ENCODE measurements around the gene ADAM19.
A peak's percentile ranks its signal among the peaks of the same experiment; 100 is the strongest.

ADAM19 gene

DNA sequence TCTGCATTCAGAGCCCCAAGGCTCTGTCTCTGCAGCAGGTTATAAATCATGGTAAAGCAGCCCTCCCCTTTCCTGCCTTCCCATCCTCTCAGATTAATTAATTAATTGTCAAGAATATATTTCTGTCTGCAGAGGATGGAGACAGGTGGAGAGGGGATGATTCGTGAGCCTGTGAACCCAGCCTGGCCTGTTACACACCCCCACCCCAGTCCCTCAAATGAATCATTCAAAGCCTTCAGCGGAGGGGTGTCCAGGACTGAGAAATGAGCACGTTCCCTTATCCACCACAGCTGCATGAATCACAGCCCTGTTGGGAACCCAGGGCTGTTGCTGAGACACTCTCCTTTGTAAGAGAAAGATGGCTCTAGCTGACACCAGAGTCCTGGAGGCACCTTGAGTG is 59.6 kb downstream of the ADAM19 start:
- peak; percentile 31 for DNase-seq (ENCODE audit: low spot score)
- peaks cover 92% of the 10 kb centered on the region for H3K36me3 Mint-ChIP-seq (ENCODE audit: low read depth)
- H3K27me3 Mint-ChIP-seq (ENCODE audit: low read depth), result no peaks in the 10 kb centered on the region
- peaks cover 52% of the 10 kb centered on the region for H3K4me1 Mint-ChIP-seq (ENCODE audit: low read depth)
- H3K4me3 Mint-ChIP-seq, result no peak overlapping the region
- H3K27ac Mint-ChIP-seq, result peak overlapping the region; percentile 23
- no peaks in the 10 kb centered on the region for H3K9me3 Mint-ChIP-seq

DNA sequence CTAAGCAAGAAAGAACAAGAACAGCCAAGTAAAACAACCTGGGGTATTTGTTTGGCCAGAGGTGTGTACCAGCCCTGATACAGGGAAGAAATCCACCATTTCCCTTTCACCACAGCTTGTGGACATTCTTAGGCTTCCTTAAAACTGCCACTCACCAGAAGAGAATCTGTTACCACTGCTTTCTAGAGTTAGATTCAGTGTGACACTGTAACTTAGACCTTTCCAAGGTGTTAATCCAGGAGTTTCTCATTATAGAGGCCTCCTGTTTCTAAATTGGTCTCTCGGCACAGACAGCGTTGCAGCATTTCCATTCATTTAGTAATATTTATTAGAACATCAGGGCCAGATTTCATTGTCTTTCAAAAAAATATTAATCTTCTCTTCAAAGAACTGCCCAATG is 60.6 kb downstream of the ADAM19 start:
- no peaks in the 10 kb centered on the region for H3K27me3 Mint-ChIP-seq (ENCODE audit: low read depth)
- no peak for DNase-seq (ENCODE audit: low spot score)
- H3K4me3 Mint-ChIP-seq, result no peak overlapping the region
- H3K27ac Mint-ChIP-seq, result peak overlapping the region; percentile 45
- no peaks in the 10 kb centered on the region for H3K9me3 Mint-ChIP-seq
- peaks cover 48% of the 10 kb centered on the region for H3K4me1 Mint-ChIP-seq (ENCODE audit: low read depth)
- peaks cover 89% of the 10 kb centered on the region for H3K36me3 Mint-ChIP-seq (ENCODE audit: low read depth)

DNA sequence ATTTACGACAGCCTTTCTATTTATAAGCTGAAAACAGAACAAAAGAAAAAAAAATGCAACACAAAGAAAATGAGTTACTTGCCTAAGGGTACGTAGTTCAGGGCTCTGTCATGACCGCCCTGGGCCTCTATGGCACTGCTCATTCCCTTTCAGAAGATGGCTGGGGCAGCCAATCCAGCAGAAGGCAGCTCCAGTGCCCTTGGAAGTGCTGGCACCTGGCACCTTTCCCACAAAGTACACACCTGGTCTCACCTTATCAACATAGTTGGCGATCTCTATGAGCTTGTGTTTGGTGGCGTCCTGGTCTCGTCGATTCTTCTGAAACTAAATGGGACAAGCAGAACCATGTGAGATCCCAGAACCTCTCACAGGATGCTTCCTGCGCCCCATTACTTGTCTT is 62.4 kb downstream of the ADAM19 start:
- no peak overlapping the region for H3K27ac Mint-ChIP-seq
- H3K4me1 Mint-ChIP-seq (ENCODE audit: low read depth), result peaks cover 38% of the 10 kb centered on the region
- H3K27me3 Mint-ChIP-seq (ENCODE audit: low read depth), result no peaks in the 10 kb centered on the region

DNA sequence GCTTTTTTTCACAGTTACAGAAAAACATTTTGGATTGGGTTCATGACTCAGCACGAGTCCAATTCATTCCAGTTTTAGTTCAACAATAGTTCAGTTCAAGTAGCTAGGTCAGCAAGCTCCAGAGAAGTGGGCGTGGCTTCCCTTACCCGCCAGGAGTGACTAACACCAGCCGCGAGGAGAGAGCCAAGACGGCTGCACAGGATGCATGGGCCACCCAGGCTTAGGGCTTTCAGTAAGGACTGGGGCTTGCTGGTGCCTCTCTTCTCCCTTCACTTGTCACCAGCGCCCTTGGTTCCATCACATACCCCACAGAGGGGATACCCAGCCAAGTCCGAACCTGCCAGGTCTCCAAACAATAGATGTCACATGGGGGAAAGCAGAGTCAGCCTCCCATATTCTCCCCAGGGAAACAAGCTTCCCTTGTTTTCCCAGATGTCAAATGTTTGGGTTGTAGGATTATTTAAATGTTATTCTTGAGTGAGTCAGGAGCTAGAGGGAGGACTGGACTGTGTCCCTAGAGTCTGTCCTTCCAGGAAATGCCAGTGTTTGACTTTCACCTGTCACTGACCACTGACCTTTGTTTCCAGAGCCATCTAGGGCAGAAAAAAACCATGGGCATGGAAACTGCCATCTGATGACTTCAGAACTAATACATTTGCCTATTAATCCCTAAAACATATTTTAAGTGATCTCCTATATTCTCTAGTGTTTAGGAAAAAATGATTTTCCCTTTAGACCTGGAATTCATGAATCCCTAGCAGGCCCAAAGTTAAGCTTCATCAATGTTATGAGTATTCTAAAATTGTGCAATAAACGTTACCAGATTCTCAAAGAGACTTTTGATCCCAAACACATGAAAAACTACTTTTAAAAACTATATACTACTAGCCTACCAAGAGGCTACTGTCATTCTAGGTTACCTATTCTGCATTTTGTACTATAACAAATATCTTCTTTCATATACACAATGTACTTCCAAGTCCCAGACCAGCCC is 63.6 kb downstream of the ADAM19 start:
- H3K4me3 Mint-ChIP-seq, result no peak overlapping the region
- H3K36me3 Mint-ChIP-seq (ENCODE audit: low read depth), result peaks cover 87% of the 10 kb centered on the region
- no peak for DNase-seq (ENCODE audit: low spot score)
- peaks cover 42% of the 10 kb centered on the region for H3K4me1 Mint-ChIP-seq (ENCODE audit: low read depth)
- H3K27ac Mint-ChIP-seq, result peak overlapping the region; percentile 22
- no peaks in the 10 kb centered on the region for H3K27me3 Mint-ChIP-seq (ENCODE audit: low read depth)
- H3K9me3 Mint-ChIP-seq, result no peaks in the 10 kb centered on the region

More for the DNA sequence above, 62.4 kb downstream of the ADAM19 start:
- Mint-ChIP-seq H3K9me3 (no peaks in the 10 kb centered on the region), H3K4me3 (no peak overlapping the region), H3K36me3 (ENCODE audit: low read depth) (peaks cover 87% of the 10 kb centered on the region)
- no peak for DNase-seq (ENCODE audit: low spot score)

DNA sequence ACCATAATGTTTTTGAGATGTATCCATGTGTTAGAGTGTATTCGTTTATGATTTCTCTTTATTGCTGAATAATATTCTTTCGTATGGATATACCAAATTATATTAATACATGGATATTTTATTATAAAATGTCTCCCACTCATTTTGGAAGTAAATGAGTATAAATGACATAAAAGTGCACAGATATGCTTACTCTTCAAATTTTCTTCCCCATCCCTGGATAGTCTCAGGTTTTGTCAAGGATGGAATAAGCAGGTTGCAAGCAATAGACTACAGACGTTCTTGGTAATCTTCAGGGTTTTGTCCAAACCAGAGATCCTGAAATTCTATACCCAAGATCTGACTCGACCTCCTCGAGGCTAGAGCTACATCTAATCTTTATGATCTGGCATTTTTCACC is 64.9 kb downstream of the ADAM19 start:
- no peak overlapping the region for H3K4me3 Mint-ChIP-seq
- H3K36me3 Mint-ChIP-seq (ENCODE audit: low read depth), result peaks cover 87% of the 10 kb centered on the region
- no peak for DNase-seq (ENCODE audit: low spot score)
- no peak overlapping the region for H3K27ac Mint-ChIP-seq
- no peaks in the 10 kb centered on the region for H3K9me3 Mint-ChIP-seq
- H3K27me3 Mint-ChIP-seq (ENCODE audit: low read depth), result no peaks in the 10 kb centered on the region
- peaks cover 50% of the 10 kb centered on the region for H3K4me1 Mint-ChIP-seq (ENCODE audit: low read depth)

DNA sequence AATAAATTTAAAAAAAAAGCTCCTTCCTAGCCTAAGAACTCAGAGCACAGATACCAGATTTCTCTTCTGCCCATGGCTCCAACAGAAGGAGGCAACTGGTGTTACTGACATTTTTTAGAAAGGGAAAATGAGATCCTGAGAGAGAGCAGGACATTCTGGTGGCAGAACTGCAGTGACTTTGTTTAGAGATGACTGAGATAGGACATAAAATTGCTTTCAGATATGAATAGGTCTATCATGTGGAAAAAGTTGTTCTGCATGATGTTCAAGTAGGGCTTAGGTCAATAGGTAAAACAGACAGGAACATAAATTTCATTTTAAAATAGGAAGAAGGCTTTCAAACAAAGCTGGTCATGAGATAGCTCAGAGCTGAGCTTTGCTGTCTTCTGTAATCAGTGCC is 66.0 kb downstream of the ADAM19 start:
- DNase-seq (ENCODE audit: low spot score), result no peak
- Mint-ChIP-seq H3K27ac (no peak overlapping the region), H3K9me3 (no peaks in the 10 kb centered on the region), H3K27me3 (ENCODE audit: low read depth) (no peaks in the 10 kb centered on the region), H3K36me3 (ENCODE audit: low read depth) (peaks cover 88% of the 10 kb centered on the region), H3K4me3 (no peak overlapping the region), H3K4me1 (ENCODE audit: low read depth) (peaks cover 48% of the 10 kb centered on the region)

DNA sequence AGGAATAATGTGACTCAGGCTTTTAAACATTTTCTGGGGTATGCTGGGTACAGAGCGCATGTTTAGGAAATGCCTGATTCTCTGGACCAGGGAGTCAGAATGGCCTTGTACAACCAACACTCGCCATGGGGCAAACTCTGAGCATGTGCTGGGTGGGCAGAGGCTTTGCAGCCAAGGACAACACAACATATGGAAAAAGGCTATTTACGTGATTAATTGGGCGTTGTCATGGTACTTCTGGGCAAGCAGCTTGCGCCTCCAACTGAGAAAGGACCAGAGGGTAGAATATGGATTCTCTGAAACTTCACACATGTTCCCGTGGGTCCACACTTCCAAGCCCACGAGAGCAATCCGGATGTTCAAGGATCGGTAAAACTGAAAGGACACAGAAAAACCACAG is 66.5 kb downstream of the ADAM19 start:
- peaks cover 91% of the 10 kb centered on the region for H3K36me3 Mint-ChIP-seq (ENCODE audit: low read depth)
- peaks cover 48% of the 10 kb centered on the region for H3K4me1 Mint-ChIP-seq (ENCODE audit: low read depth)
- no peak for DNase-seq (ENCODE audit: low spot score)
- H3K9me3 Mint-ChIP-seq, result no peaks in the 10 kb centered on the region
- H3K27ac Mint-ChIP-seq, result no peak overlapping the region
- no peak overlapping the region for H3K4me3 Mint-ChIP-seq
- no peaks in the 10 kb centered on the region for H3K27me3 Mint-ChIP-seq (ENCODE audit: low read depth)

DNA sequence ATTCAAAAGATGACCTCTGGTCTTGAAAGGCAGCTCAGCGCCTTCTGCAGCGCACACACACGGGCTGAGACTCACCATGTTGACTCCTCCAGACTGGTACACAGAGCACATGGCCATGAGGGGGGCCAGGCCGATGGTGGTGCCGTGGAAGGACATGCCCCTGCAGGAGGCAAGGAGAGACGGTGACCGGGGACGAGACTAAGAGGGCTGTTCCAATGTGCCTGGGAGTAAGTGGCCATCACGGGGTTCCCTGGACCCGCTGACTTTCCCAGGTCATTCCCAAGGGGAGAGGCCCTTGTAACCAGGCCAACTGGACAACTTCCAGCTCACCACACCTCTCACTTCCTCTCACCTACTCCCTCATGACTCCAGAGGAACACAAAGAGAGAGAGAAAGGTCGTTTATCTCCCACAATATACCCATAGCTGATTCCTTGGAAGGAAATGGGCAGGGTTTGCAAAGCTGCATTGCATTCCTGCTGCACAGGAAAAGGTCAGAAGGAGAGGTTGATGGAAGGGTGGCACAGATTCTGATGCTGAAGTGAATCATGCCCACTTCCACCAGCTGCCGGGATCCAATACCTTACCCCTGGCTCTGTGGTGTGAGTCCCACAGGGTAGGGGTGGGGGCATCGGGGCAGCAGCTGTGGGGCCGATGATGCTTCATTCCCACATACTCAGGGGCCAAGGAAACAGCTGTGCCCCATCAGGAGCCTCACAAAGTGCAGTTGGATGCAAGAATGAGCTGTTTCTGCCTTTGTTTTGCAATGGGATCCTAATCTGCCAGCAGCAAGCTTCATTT is 68.4 kb downstream of the ADAM19 start:
- Mint-ChIP-seq H3K27me3 (ENCODE audit: low read depth) (no peaks in the 10 kb centered on the region), H3K36me3 (ENCODE audit: low read depth) (peaks cover 90% of the 10 kb centered on the region), H3K4me3 (no peak overlapping the region), H3K27ac (peak overlapping the region; percentile 60), H3K4me1 (ENCODE audit: low read depth) (peaks cover 56% of the 10 kb centered on the region), H3K9me3 (no peaks in the 10 kb centered on the region)
- DNase-seq (ENCODE audit: low spot score), result no peak

DNA sequence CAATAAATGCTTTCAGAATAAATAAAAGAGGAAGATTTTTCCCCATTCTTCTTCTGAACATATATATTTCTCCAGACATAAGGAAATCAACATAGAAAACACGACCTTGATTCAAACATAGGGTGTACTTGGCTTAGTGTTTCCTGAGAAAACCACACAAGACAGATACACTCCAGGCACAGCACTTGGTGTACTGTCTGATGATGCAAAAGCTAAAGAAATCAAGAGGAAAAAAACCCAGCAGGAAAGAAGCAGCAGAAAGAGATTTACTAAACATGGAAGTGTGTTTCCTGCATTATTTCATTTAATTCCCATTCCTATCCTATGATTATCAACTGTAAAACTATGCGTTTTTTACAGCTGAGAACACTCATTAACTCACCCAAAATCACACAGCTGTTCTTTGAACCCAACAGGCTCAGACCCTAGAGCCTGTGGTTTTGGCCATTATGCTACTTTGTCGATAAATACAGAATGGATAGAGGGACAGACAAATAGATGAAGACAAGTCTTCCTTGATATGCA is 69.4 kb downstream of the ADAM19 start:
- Mint-ChIP-seq H3K4me1 (ENCODE audit: low read depth) (peaks cover 60% of the 10 kb centered on the region), H3K36me3 (ENCODE audit: low read depth) (peaks cover 90% of the 10 kb centered on the region), H3K9me3 (no peaks in the 10 kb centered on the region), H3K27ac (peak overlapping the region; percentile 46), H3K4me3 (peak overlapping the region; percentile 9), H3K27me3 (ENCODE audit: low read depth) (no peaks in the 10 kb centered on the region)
- DNase-seq (ENCODE audit: low spot score), result no peak

DNA sequence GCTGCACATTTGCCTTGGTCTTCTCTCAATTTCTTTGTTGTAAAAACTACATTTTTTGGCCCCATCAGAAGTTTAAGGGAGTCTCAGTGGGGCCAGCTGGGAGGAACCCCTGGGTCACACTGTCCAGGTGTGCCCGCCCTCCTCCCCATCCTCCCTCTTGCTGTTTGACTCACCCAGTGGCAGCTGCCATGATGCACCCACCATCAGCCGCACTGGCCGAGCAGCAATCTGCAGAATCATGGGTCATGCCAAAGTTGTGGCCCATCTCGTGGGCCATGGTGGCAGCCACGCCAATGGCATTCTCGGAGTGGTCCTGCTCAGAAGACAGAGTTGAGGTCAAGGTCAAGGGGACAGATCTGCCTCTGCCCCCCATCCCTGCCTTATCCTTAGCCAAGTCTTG is 70.1 kb downstream of the ADAM19 start:
- peaks cover 59% of the 10 kb centered on the region for H3K4me1 Mint-ChIP-seq (ENCODE audit: low read depth)
- no peak overlapping the region for H3K4me3 Mint-ChIP-seq
- no peak for DNase-seq (ENCODE audit: low spot score)
- no peak overlapping the region for H3K27ac Mint-ChIP-seq
- H3K36me3 Mint-ChIP-seq (ENCODE audit: low read depth), result peaks cover 91% of the 10 kb centered on the region
- no peaks in the 10 kb centered on the region for H3K9me3 Mint-ChIP-seq
- no peaks in the 10 kb centered on the region for H3K27me3 Mint-ChIP-seq (ENCODE audit: low read depth)

DNA sequence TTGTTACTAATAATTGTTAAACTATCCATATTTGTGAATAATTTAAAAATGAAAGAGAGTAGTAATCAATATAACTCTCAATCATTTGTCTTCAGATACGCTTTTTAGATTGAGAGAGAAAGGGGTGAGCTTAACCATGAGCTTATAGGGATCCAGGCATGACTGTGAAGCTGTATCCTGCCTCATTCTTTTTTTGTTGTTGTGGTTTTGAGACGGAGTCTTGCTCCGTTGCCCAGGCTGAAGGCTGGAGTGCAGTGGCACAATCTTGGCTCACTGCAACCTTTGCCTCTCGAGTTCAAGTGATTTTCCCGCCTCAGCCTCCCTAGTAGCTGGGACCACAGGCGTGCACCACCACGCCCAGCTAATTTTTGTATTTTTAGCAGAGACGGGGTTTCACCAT is 71.5 kb downstream of the ADAM19 start:
- DNase-seq (ENCODE audit: low spot score), result no peak
- H3K4me3 Mint-ChIP-seq, result no peak overlapping the region
- H3K27ac Mint-ChIP-seq, result no peak overlapping the region
- no peaks in the 10 kb centered on the region for H3K9me3 Mint-ChIP-seq
- H3K27me3 Mint-ChIP-seq (ENCODE audit: low read depth), result no peaks in the 10 kb centered on the region
- H3K4me1 Mint-ChIP-seq (ENCODE audit: low read depth), result peaks cover 55% of the 10 kb centered on the region
- peaks cover 94% of the 10 kb centered on the region for H3K36me3 Mint-ChIP-seq (ENCODE audit: low read depth)

DNA sequence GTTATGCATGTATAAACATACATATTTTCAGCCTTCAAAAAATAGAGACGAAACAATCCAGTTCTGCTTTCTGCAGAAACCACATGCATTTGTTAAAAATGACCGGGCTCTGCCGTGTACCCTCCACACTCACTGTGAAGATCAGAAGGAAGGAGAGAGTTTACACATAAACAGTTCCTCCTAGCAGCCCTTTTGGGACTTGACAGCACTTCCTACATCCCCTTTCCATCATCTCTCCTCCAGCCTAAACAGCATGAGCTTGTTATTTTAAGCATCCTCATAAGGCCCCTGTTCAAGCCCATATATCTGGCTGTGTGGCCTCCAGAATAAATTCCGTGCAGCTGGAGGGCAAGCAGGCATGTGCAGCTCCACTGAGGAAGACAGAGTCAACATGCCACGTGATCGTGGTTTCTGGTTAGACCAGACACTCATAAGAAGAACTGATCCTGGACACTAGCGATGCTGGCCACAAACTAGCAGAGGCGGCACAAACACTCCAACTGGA is 73.4 kb downstream of the ADAM19 start:
- H3K4me1 Mint-ChIP-seq (ENCODE audit: low read depth), result peaks cover 45% of the 10 kb centered on the region
- H3K9me3 Mint-ChIP-seq, result no peaks in the 10 kb centered on the region
- no peaks in the 10 kb centered on the region for H3K27me3 Mint-ChIP-seq (ENCODE audit: low read depth)
- peaks cover 87% of the 10 kb centered on the region for H3K36me3 Mint-ChIP-seq (ENCODE audit: low read depth)
- no peak for DNase-seq (ENCODE audit: low spot score)
- H3K27ac Mint-ChIP-seq, result peak overlapping the region; percentile 69
- no peak overlapping the region for H3K4me3 Mint-ChIP-seq

DNA sequence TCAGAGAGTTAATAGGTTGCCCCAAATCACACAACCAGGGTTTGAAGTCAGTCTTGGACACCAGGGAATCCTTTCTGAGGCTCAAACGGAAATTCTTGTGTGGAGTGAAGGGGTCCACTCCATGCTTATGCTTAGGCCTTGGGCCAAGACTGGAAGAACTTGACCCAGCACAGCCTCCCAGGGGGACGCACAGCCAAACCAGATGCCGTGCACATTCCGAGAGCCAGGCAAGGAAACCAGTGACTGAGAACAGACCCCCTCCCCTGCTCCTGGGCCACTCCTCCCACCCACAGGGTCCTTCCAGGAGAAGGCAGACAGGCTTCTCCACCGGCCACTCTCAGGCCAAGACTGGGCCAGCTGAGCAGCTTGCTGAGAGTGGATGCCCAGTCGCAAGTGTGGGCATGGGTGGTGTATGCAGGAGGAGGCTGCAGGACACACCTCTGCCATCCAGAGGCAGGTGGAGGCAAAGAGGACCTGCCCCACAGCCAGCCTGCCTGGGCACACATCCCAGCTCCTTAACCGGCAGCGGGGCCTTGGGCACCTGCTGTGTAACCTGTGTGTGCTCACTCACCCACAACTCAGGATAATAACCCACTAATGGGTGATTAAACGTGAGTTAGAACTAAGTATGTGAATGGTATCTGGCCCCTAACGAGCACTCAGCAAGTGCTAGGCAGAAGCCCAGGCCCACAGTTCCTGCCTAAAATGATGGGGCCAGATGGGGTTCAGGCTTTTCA is 77.5 kb downstream of the ADAM19 start:
- Mint-ChIP-seq H3K9me3 (no peaks in the 10 kb centered on the region), H3K27me3 (ENCODE audit: low read depth) (no peaks in the 10 kb centered on the region), H3K27ac (no peak overlapping the region), H3K4me3 (no peak overlapping the region), H3K36me3 (ENCODE audit: low read depth) (peaks cover 75% of the 10 kb centered on the region), H3K4me1 (ENCODE audit: low read depth) (peaks cover 23% of the 10 kb centered on the region)
- DNase-seq (ENCODE audit: low spot score), result no peak
